CD4-positive, alpha-beta T cell (primary cell): ENCODE results near the gene DNAH17. TPM values are rescaled to one million over a fixed set of nuclear protein-coding genes. Genes with fewer than 3 reads are reported as not detected.

Experiments
- ATAC-seq: fragments of 200-7000 bp; cut with Tn5 transposase; one replicate; pipeline ENCODE4 v1.10.0; 2022; ENCODE audit warnings: mild to moderate bottlenecking; ENCODE audit not compliant: poor library complexity
- CTCF ChIA-PET: fragments of 350-600 bp; sonication (Branson Sonifier 250); formaldehyde crosslinking; loops from one replicate; lab custom pipeline; 2021; ENCODE audit warnings: antibody characterized with exemption, inconsistent platforms; lab: Charles Lee
- POLR2A ChIA-PET: fragments of 350-600 bp; sonication (Branson Sonifier 250); formaldehyde crosslinking; loops from one replicate; lab custom pipeline; 2021; ENCODE audit warnings: antibody characterized with exemption, inconsistent platforms; lab: Charles Lee
- DNase-seq, 14 experiments: peaks; one replicate each; pipeline ENCODE4 v3.0.0-alpha.2; 2013 to 2020; ENCODE audit warnings: mixed read lengths in 2 of 14
- H3K27ac ChIP-seq, 2 donors: one replicate each; pipeline versions ENCODE4 v1.5.1 to v1.7.0; 2013; ENCODE audit warnings: low read length in 2 of 2, low read depth in 1 of 2, mild to moderate bottlenecking in 1 of 2
- H3K27me3 ChIP-seq, 2 experiments: 1 replicate in 1 of 2; 2 replicates in 1 of 2; pipeline versions ENCODE4 v1.6.1 to v1.7.0; 2013; ENCODE audit warnings: low read length in 2 of 2, control low read depth in 1 of 2, mild to moderate bottlenecking in 1 of 2, moderate library complexity in 1 of 2; ENCODE audit not compliant: insufficient read depth in 2 of 2, control insufficient read depth in 1 of 2
- H3K36me3 ChIP-seq: one replicate; pipeline ENCODE4 v1.6.1; 2013; ENCODE audit warnings: low read length, control low read depth; ENCODE audit not compliant: insufficient read depth
- H3K4me1 ChIP-seq: one replicate; pipeline ENCODE4 v1.6.1; 2013; ENCODE audit warnings: low read length, control low read depth; ENCODE audit not compliant: insufficient read depth
- H3K4me3 ChIP-seq: one replicate; pipeline ENCODE4 v1.5.1; 2013; ENCODE audit warnings: mild to moderate bottlenecking, low read length, moderate library complexity
- H3K9me3 ChIP-seq, 2 experiments: 1 replicate in 1 of 2; 2 replicates in 1 of 2; pipeline versions ENCODE4 v1.6.1 to v1.7.0; 2013; ENCODE audit warnings: low read length in 2 of 2, mild to moderate bottlenecking in 2 of 2, control low read depth in 1 of 2, moderate library complexity in 1 of 2; ENCODE audit not compliant: control insufficient read depth in 1 of 2, insufficient read depth in 1 of 2
- H3K27ac Mint-ChIP-seq: one replicate; pipeline ENCODE4 v1.8.0; 2020; ENCODE audit warnings: mixed read lengths
- H3K27me3 Mint-ChIP-seq: one replicate; pipeline ENCODE4 v1.8.0; 2021; ENCODE audit warnings: mixed read lengths
- H3K36me3 Mint-ChIP-seq: one replicate; pipeline ENCODE4 v1.8.0; 2021; ENCODE audit warnings: low read depth, mixed read lengths
- H3K4me1 Mint-ChIP-seq: one replicate; pipeline ENCODE4 v1.8.0; 2021; ENCODE audit warnings: low read depth, mixed read lengths
- H3K4me3 Mint-ChIP-seq: one replicate; pipeline ENCODE4 v1.8.0; 2020; ENCODE audit warnings: mild to moderate bottlenecking, mixed read lengths
- H3K9me3 Mint-ChIP-seq: one replicate; pipeline ENCODE4 v1.8.0; 2020; ENCODE audit warnings: mixed read lengths
- intact Hi-C, 2 experiments: fragments of 100-400 bp; cut with DNase I in 1 of 2; cut with micrococcal nuclease in 1 of 2; formaldehyde crosslinking; loops; one replicate each; pipeline versions ENCODE4 v1.15.1 to v1.9.0; 2023 to 2025; cut with DNase I, micrococcal nuclease
- total RNA-seq, 174 experiments: library from RNA in 2 of 174; stranded (reverse) in 2 of 174; gene quantifications; one replicate each; pipeline ENCODE4 v1.2.3 and lab custom pipeline; 2021 to 2026
- TF ChIP-seq, protein P1 (sequence below): fragments of 200-600 bp; IDR thresholded peaks from one replicate; pipeline ENCODE4 v1.8.0; 2022; ENCODE audit warnings: antibody characterized with exemption, mild to moderate bottlenecking

The DNAH17 gene
- total RNA-seq, 2 experiments from 2014 or later: 0.14 TPM; not detected in 1

- Mint-ChIP-seq H3K9me3 (no peaks in the 10 kb centered on the region), H3K4me3 (no peak overlapping the region), H3K27ac (no peak overlapping the region), H3K4me1 (no peaks in the 10 kb centered on the region), H3K36me3 (no peaks in the 10 kb centered on the region), H3K27me3 (no peaks in the 10 kb centered on the region)
- Histone ChIP-seq H3K27ac (no peak overlapping the region), H3K27me3 (no peaks in the 10 kb centered on the region), H3K36me3 (no peaks in the 10 kb centered on the region), H3K9me3 (no peaks in the 10 kb centered on the region), H3K4me3 (no peak overlapping the region), H3K4me1 (no peaks in the 10 kb centered on the region)
- POLR2A ChIA-PET: no interaction called here
- CTCF ChIA-PET: no interaction called here
- DNase-seq (no peak), ATAC-seq (no peak)
- intact Hi-C loops: no loop called here
- TF ChIP-seq, protein P1, sequence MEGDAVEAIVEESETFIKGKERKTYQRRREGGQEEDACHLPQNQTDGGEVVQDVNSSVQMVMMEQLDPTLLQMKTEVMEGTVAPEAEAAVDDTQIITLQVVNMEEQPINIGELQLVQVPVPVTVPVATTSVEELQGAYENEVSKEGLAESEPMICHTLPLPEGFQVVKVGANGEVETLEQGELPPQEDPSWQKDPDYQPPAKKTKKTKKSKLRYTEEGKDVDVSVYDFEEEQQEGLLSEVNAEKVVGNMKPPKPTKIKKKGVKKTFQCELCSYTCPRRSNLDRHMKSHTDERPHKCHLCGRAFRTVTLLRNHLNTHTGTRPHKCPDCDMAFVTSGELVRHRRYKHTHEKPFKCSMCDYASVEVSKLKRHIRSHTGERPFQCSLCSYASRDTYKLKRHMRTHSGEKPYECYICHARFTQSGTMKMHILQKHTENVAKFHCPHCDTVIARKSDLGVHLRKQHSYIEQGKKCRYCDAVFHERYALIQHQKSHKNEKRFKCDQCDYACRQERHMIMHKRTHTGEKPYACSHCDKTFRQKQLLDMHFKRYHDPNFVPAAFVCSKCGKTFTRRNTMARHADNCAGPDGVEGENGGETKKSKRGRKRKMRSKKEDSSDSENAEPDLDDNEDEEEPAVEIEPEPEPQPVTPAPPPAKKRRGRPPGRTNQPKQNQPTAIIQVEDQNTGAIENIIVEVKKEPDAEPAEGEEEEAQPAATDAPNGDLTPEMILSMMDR: no peak
Measured at GRCh38 chr17:78619334-78619733, 42.1 kb upstream of the DNAH17 start.

DNA sequence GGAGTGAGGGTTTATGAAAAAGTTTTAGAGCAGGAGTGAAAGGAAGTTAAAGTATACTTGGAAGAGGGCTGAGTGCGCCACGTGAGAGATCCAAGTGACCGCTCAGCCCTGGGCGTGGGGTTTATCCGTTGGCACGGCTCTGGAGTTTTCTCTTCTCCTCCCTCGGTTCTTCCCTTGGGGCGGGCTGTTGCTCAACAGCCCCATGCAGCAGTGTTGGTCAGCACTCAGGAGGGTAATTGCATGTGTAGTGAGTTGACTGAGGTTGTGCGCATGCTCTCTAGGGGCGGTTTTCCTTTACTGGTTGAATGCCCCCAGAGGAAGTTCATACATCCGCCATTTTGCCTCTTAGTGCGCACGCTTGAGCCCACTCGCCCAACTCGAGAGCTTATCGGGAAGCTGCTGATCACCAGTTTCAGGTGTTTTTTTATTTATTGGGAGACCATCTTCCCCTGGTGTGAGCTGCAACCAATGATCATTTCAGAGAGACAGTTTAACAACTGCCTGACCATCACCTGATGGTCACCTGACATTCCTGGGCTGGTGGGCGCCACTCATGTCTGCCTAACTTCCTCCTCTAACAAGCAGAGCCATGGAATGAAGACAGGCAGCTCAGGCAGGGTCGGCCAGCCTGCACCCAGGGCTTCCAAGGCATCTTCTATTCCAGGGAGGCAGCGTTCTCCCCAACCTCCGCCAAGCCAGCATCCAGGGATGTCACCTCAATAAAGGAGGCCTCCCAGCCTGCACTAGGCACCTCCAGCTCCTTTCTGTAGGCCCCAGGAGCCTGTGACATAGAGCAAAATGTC lies 41.3 kb upstream of the DNAH17 start:
- TF ChIP-seq, protein P1: no peak
- no peaks in the 10 kb centered on the region for H3K36me3 ChIP-seq
- no peak overlapping the region for H3K4me3 ChIP-seq
- no peaks in the 10 kb centered on the region for H3K9me3 Mint-ChIP-seq
- H3K4me3 Mint-ChIP-seq: no peak overlapping the region
- ChIA-PET CTCF (no interaction called here), POLR2A (no interaction called here)
- no peak for DNase-seq
- no peaks in the 10 kb centered on the region for H3K4me1 ChIP-seq
- no peaks in the 10 kb centered on the region for H3K36me3 Mint-ChIP-seq
- no peaks in the 10 kb centered on the region for H3K4me1 Mint-ChIP-seq
- no peak overlapping the region for H3K27ac Mint-ChIP-seq
- intact Hi-C loops: no loop called here
- H3K27me3 Mint-ChIP-seq: no peaks in the 10 kb centered on the region
- no peak for ATAC-seq
- no peaks in the 10 kb centered on the region for H3K27me3 ChIP-seq
- H3K9me3 ChIP-seq: no peaks in the 10 kb centered on the region
- no peak overlapping the region for H3K27ac ChIP-seq

DNA sequence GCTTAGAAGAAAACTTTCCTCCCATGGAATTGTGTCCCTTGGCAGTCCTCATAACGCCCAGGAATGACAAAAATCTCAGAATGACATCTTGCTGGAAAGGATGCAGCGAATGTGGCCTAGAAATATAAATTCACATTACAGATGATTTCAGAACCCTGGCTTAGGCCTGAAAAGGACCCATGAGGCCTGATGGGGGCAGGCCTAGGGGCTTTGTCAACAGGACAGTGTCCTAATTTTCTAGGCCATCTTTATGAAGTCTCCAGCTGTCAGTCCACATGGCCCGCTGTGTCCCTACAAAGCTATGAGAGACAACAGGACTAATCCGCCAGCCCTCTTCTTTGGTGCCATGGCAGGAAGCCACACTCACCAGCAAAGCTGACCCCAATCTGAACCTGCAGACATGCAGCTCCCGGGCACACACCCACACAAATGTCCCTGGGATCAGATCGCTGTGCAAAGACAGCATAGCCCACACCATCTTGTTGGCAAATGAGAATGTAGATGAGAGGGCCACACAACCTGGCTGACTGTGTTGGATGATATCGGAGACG lies 40.4 kb upstream of the DNAH17 start:
- no peak overlapping the region for H3K4me3 ChIP-seq
- no peak overlapping the region for H3K27ac Mint-ChIP-seq
- H3K4me3 Mint-ChIP-seq: no peak overlapping the region
- intact Hi-C loops: no loop called here
- ATAC-seq: no peak
- H3K9me3 Mint-ChIP-seq: no peaks in the 10 kb centered on the region
- H3K27ac ChIP-seq: no peak overlapping the region
- POLR2A ChIA-PET: no interaction called here
- no peaks in the 10 kb centered on the region for H3K4me1 Mint-ChIP-seq
- CTCF ChIA-PET: no interaction called here
- DNase-seq: no peak
- no peaks in the 10 kb centered on the region for H3K36me3 Mint-ChIP-seq
- H3K9me3 ChIP-seq: no peaks in the 10 kb centered on the region
- H3K27me3 Mint-ChIP-seq: no peaks in the 10 kb centered on the region
- TF ChIP-seq, protein P1: no peak
- H3K36me3 ChIP-seq: no peaks in the 10 kb centered on the region
- H3K27me3 ChIP-seq: no peaks in the 10 kb centered on the region
- H3K4me1 ChIP-seq: no peaks in the 10 kb centered on the region
